GM23338 (cell line): ENCODE measurements around the gene MVB12B. TPM values are rescaled to one million over a fixed set of nuclear protein-coding genes. Genes with fewer than 3 reads are reported as not detected.

Experiments
- ATAC-seq: fragments of 200-7000 bp; cut with Tn5 transposase; 3 replicates; pipeline ENCODE4 v1.9.1; 2020
- DNase-seq: peaks from one replicate; pipeline ENCODE4 v3.0.0-alpha.2; 2015; ENCODE audit warnings: low spot score
- H2AFZ ChIP-seq: fragments of 200-600 bp; sonication (generic); 2 replicates; pipeline ENCODE4 v1.8.0; 2016; ENCODE audit warnings: antibody characterized with exemption, mild to moderate bottlenecking, moderate library complexity
- H3F3A ChIP-seq: fragments of 200-600 bp; sonication (generic); replicated peaks from 2 replicates; pipeline ENCODE4 v1.8.0; 2017; ENCODE audit warnings: antibody characterized with exemption, mixed run types, low read depth
- H3K27ac ChIP-seq: fragments of 200-600 bp; sonication (generic); 2 replicates; pipeline ENCODE4 v1.6.1; 2016; ENCODE audit warnings: low read depth
- H3K27me3 ChIP-seq: fragments of 200-600 bp; sonication (generic); 2 replicates; pipeline ENCODE4 v1.8.0; 2016; ENCODE audit warnings: mild to moderate bottlenecking, mixed run types, moderate library complexity; ENCODE audit not compliant: insufficient read depth
- H3K36me3 ChIP-seq: fragments of 200-600 bp; sonication (generic); 2 replicates; pipeline ENCODE4 v1.8.0; 2016; ENCODE audit warnings: mild to moderate bottlenecking; ENCODE audit not compliant: insufficient read depth
- H3K4me1 ChIP-seq: fragments of 200-600 bp; sonication (generic); 2 replicates; pipeline ENCODE4 v1.8.0; 2016; ENCODE audit warnings: mild to moderate bottlenecking, moderate library complexity; ENCODE audit not compliant: insufficient read depth
- H3K4me2 ChIP-seq: fragments of 200-600 bp; sonication (generic); 2 replicates; pipeline ENCODE4 v1.7.1; 2017; ENCODE audit warnings: mixed run types
- H3K4me3 ChIP-seq: fragments of 200-600 bp; sonication (generic); 2 replicates; pipeline ENCODE4 v1.6.1; 2016; ENCODE audit warnings: mixed run types
- H3K79me2 ChIP-seq: fragments of 200-600 bp; sonication (generic); replicated peaks from 2 replicates; pipeline ENCODE4 v1.8.0; 2017; ENCODE audit warnings: mild to moderate bottlenecking; ENCODE audit not compliant: insufficient read depth
- H3K9me2 ChIP-seq: fragments of 200-600 bp; sonication (generic); 2 replicates; pipeline ENCODE4 v1.8.0; 2017; ENCODE audit not compliant: insufficient read depth
- H4K20me1 ChIP-seq: fragments of 200-600 bp; sonication (generic); replicated peaks from 2 replicates; pipeline ENCODE4 v1.8.0; 2017; ENCODE audit warnings: mild to moderate bottlenecking; ENCODE audit not compliant: insufficient read depth
- H3K27ac Mint-ChIP-seq: 2 replicates; pipeline ENCODE4 v1.8.0; 2020; ENCODE audit warnings: inconsistent platforms, mild to moderate bottlenecking, moderate library complexity, mixed read lengths
- H3K27me3 Mint-ChIP-seq: 3 replicates; pipeline ENCODE4 v1.8.0; 2022; ENCODE audit warnings: low read depth, mild to moderate bottlenecking, moderate library complexity, mixed read lengths, inconsistent platforms; ENCODE audit not compliant: insufficient read depth, poor library complexity
- H3K36me3 Mint-ChIP-seq: 3 replicates; pipeline ENCODE4 v1.8.0; 2021; ENCODE audit warnings: low read depth, mild to moderate bottlenecking, inconsistent platforms, moderate library complexity, mixed read lengths
- H3K4me1 Mint-ChIP-seq: 3 replicates; pipeline ENCODE4 v1.8.0; 2020; ENCODE audit warnings: mild to moderate bottlenecking, inconsistent platforms, mixed read lengths
- H3K4me3 Mint-ChIP-seq: 3 replicates; pipeline ENCODE4 v1.8.0; 2021; ENCODE audit warnings: moderate library complexity, mild to moderate bottlenecking, inconsistent platforms, mixed read lengths
- H3K9me3 Mint-ChIP-seq: 3 replicates; pipeline ENCODE4 v1.8.0; 2020; ENCODE audit warnings: moderate library complexity, mild to moderate bottlenecking, inconsistent platforms, mixed read lengths
- CREB1 ChIP-seq: fragments of 250-450 bp; sonication (Bioruptor Pico); IDR thresholded peaks from 2 replicates; pipeline ENCODE4 v1.5.0; 2020; ENCODE audit warnings: low read depth, mild to moderate bottlenecking, moderate library complexity
- EZH2 ChIP-seq: fragments of 200-600 bp; sonication (generic); IDR thresholded peaks from one replicate; pipeline ENCODE4 v1.8.0; 2017; ENCODE audit warnings: antibody characterized with exemption, mild to moderate bottlenecking, low read depth; ENCODE audit not compliant: unreplicated experiment
- EZH2phosphoT487 ChIP-seq: fragments of 200-600 bp; sonication (generic); IDR thresholded peaks from one replicate; pipeline ENCODE4 v1.8.1; 2018; ENCODE audit warnings: antibody characterized with exemption; ENCODE audit not compliant: unreplicated experiment
- JUNB ChIP-seq: IDR thresholded peaks from one replicate; pipeline ENCODE4 v1.6.1; 2016; ENCODE audit warnings: antibody characterized with exemption; ENCODE audit not compliant: unreplicated experiment
- NANOG ChIP-seq: IDR thresholded peaks from 2 replicates; pipeline ENCODE4 v1.6.1; 2016; ENCODE audit warnings: antibody characterized with exemption, borderline replicate concordance
- POLR2AphosphoS5 ChIP-seq: IDR thresholded peaks from 2 replicates; pipeline ENCODE4 v1.6.1; 2016; ENCODE audit warnings: antibody characterized with exemption, low read depth
- REST ChIP-seq: IDR thresholded peaks from one replicate; pipeline ENCODE4 v1.6.1; 2018; ENCODE audit warnings: antibody characterized with exemption; ENCODE audit not compliant: unreplicated experiment
- STAT1 ChIP-seq: IDR thresholded peaks from one replicate; pipeline ENCODE4 v1.6.1; 2016; ENCODE audit warnings: antibody characterized with exemption; ENCODE audit not compliant: unreplicated experiment
- ZNF114 ChIP-seq: fragments of 250-450 bp; sonication (Bioruptor Pico); IDR thresholded peaks from 2 replicates; pipeline ENCODE4 v1.5.0; 2020; ENCODE audit warnings: mild to moderate bottlenecking, moderate library complexity
- ZNF331 ChIP-seq: fragments of 250-450 bp; sonication (Bioruptor Pico); IDR thresholded peaks from 2 replicates; pipeline ENCODE4 v1.5.0; 2020; ENCODE audit warnings: low read depth, mild to moderate bottlenecking, moderate library complexity
- ZNF462 ChIP-seq: fragments of 250-450 bp; sonication (Bioruptor Pico); IDR thresholded peaks from 2 replicates; pipeline ENCODE4 v1.5.0; 2020; ENCODE audit warnings: mild to moderate bottlenecking, moderate library complexity
- polyA plus RNA-seq: library from polyadenylated mRNA; unstranded; fragments of >200 nt; fragmentation: Nextera tagmentation; extraction: Ambion mirVana; gene quantifications from 2 replicates; pipeline ENCODE4 v1.2.1, GENCODE V29; 2016
- total RNA-seq: library from RNA; depleted of rRNA; stranded (reverse); fragments of >200 nt; shearing (Covaris generic); gene quantifications from 2 replicates; pipeline ENCODE4 v1.2.3, GENCODE V29; 2014

The MVB12B gene
- total and polyA plus RNA-seq, 2 experiments from 2014 or later: 1.9 to 6.6 TPM

- DNase-seq: no peak
- no peaks in the 10 kb centered on the region for H3K9me2 ChIP-seq
- Mint-ChIP-seq H3K27ac (no peak overlapping the region), H3K4me3 (no peak overlapping the region), H3K36me3 (no peaks in the 10 kb centered on the region), H3K27me3 (peaks cover 22% of the 10 kb centered on the region), H3K9me3 (no peaks in the 10 kb centered on the region), H3K4me1 (peaks cover 44% of the 10 kb centered on the region)
- no peaks in the 10 kb centered on the region for H4K20me1 ChIP-seq
- no peak overlapping the region for H3K4me2 ChIP-seq
- no peak for ATAC-seq
- no peak overlapping the region for H3K27ac ChIP-seq
- no peaks in the 10 kb centered on the region for H3K79me2 ChIP-seq
- no peak overlapping the region for H3K4me3 ChIP-seq
- H3K4me1 ChIP-seq: peaks cover 32% of the 10 kb centered on the region
- H3F3A ChIP-seq: no peaks in the 10 kb centered on the region
- H3K36me3 ChIP-seq: no peaks in the 10 kb centered on the region
- H2AFZ ChIP-seq: no peak overlapping the region
- TF ChIP-seq ZNF114 (CRISPR knock-in tag) (no peak), POLR2AphosphoS5 (no peak), CREB1 (CRISPR knock-in tag) (no peak), ZNF462 (CRISPR knock-in tag) (no peak), REST (no peak), EZH2phosphoT487 (no peak), EZH2 (no peak), NANOG (no peak), STAT1 (no peak), JUNB (no peak), ZNF331 (CRISPR knock-in tag) (no peak)
- H3K27me3 ChIP-seq: no peaks in the 10 kb centered on the region
Measured at GRCh38 chr9:126404459-126404858, 77.8 kb downstream of the MVB12B start.
